22Rv1 (cell line): ENCODE measurements around the gene RALGPS1.

Experiments
- H3K27ac ChIP-seq: fragments of 450-650 bp; 2 replicates; pipeline ENCODE4 v1.5.1; 2017
- ZFX ChIP-seq: fragments of 450-650 bp; IDR thresholded peaks from 2 replicates; pipeline ENCODE4 v1.6.1; 2017; ENCODE audit warnings: antibody characterized with exemption, borderline replicate concordance
- TF ChIP-seq, protein P1 (sequence below): fragments of 450-650 bp; IDR thresholded peaks from 2 replicates; pipeline ENCODE4 v1.5.1; 2017; ENCODE audit warnings: mild to moderate bottlenecking

RALGPS1 gene

DNA sequence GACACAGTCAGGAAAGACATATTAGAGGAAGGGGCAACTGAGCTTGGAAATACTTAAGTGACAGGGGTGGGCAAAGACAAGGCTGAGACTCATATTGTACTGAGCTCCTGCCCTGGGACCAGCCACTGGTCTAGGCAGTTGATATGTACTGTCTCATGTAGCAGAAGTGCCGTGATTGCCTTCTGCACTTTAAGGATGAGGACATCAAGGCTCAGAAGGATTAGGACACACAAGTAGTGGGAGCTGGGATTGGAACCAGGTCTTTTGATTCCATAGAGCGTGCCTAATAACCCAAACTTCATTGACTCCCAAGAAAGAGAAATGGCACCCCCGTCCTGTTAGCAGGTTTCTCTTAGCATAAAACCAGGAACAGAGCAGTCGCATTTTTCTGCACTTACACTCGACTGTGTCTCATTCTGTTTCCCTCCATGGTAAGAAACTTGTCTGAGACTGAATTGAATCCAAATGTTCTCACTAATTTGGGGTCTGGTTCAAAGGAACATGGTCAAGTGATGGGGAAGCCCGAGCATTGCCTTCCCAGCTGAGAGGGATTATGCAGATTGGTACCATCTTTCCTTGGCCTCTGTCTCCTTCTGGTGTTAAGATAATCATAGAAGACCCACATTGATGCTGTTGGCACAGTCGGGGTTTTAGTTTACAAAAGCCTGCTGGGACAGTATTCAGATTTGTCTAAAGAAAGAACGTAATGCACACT is 137.5 kb downstream of the RALGPS1 start:
- H3K27ac ChIP-seq: no peak overlapping the region
- no peak for TF ChIP-seq ZFX
- TF ChIP-seq, protein P1, sequence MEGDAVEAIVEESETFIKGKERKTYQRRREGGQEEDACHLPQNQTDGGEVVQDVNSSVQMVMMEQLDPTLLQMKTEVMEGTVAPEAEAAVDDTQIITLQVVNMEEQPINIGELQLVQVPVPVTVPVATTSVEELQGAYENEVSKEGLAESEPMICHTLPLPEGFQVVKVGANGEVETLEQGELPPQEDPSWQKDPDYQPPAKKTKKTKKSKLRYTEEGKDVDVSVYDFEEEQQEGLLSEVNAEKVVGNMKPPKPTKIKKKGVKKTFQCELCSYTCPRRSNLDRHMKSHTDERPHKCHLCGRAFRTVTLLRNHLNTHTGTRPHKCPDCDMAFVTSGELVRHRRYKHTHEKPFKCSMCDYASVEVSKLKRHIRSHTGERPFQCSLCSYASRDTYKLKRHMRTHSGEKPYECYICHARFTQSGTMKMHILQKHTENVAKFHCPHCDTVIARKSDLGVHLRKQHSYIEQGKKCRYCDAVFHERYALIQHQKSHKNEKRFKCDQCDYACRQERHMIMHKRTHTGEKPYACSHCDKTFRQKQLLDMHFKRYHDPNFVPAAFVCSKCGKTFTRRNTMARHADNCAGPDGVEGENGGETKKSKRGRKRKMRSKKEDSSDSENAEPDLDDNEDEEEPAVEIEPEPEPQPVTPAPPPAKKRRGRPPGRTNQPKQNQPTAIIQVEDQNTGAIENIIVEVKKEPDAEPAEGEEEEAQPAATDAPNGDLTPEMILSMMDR: no peak

DNA sequence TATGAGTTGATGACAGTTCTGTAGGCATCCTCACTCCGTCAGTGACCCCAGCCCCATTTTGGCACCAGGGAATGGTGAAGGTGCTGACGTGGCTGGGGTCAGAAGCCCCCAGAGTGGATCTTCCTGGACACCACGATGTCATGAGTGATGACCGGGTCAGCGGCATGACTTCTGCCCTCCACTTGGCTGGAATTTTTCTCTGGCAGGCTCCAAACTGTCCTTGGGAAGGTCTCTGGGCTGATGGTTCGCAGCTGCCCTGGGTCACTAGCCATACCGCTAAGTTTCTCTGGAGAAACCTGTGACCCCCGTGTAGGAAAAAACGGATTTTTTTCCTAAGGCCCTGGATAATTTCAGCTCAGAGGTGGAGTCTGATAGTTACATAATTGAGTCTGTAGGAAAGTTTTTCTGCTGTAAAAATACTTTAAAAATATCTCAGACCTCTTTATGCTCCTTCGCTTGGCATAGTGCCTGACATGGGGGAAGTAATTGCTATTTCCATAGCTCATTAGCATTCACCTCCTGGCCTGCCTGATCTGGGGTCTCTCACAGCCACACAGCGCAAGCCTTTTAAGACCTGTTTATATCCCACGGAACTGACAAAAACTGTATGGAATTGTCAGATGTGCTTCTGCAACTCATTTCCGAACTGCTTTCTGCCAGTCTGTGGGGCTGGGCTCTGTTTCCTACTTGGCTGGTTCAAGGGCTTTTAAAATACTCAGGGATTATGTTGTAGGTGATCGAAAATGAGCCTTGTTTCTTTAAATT is 138.7 kb downstream of the RALGPS1 start:
- no peak for TF ChIP-seq ZFX
- TF ChIP-seq, protein P1: no peak
- H3K27ac ChIP-seq: no peak overlapping the region

DNA sequence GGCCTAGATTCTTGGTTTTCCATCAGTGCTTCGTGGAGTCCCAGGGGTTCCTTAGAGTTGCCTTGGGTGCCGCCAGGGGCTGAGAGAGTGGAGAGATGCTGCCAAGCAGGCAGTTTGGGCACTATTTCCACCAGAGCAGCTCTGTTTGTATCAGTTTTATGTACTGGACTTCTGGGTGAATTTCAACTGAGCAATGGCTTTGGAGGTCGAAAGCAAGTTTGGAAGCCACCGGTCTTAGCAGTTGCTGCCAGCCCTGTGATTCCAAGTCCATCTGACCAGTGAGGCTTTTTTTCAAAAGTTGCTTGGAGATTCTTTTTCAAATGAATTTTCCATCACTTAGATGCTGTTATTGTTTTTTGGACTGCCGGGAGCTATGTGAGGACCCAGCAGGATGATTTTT is 139.4 kb downstream of the RALGPS1 start:
- TF ChIP-seq ZFX: no peak
- TF ChIP-seq, protein P1: no peak
- H3K27ac ChIP-seq: no peak overlapping the region

DNA sequence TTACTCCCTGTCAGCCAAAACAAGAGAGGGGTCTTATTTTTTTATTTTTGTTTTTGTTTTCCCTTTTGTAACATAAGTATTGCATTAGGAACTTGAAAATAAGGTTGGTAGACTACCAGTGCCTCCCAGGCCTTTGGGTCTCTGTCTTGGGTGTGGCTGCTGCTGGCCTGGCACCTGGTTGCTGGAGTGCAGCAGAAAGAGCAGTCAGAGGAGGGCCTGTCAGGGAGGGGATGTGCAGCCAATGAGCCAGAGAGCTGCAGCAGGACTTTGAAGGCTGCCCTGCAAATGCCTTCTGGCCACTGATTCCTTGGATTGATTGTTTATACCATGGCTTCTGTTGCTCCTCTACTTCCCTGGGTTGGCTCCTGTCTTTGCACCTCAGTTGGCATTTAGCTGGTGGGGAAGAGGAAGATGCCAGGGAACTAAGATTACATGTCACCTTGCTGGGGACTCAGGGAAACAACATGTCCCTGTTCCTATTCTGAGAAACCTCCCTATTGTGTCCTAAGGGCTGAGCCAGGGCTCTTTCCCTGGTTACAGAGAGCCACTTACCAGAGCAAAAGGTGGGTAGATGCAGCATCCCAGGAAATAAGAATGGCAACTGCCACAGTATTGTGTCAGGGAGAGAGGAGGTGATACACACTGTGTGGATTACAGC is 141.3 kb downstream of the RALGPS1 start:
- no peak for TF ChIP-seq ZFX
- TF ChIP-seq, protein P1: no peak

DNA sequence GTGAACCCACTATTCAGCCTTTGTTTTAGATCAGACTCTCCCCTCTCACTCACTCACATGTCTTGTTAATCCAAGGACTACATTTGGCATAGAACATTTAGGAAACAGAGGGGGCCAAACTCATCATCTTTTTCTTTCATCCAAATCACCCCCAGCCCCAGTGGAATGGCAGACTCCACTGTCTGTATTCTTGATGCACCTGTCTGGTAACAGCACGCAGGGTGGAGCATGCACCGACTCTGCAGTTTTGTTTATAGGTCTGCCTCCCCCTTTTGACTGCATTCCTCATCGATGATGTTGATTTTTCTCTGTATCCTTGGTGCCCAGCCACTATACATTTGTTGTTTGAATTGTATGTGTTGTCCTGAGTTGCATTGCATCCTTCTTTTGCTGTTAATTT is 141.9 kb downstream of the RALGPS1 start:
- no peak for TF ChIP-seq ZFX
- TF ChIP-seq, protein P1: no peak
- H3K27ac ChIP-seq: no peak overlapping the region

More for the DNA sequence above, 141.3 kb downstream of the RALGPS1 start:
- H3K27ac ChIP-seq: no peak overlapping the region

DNA sequence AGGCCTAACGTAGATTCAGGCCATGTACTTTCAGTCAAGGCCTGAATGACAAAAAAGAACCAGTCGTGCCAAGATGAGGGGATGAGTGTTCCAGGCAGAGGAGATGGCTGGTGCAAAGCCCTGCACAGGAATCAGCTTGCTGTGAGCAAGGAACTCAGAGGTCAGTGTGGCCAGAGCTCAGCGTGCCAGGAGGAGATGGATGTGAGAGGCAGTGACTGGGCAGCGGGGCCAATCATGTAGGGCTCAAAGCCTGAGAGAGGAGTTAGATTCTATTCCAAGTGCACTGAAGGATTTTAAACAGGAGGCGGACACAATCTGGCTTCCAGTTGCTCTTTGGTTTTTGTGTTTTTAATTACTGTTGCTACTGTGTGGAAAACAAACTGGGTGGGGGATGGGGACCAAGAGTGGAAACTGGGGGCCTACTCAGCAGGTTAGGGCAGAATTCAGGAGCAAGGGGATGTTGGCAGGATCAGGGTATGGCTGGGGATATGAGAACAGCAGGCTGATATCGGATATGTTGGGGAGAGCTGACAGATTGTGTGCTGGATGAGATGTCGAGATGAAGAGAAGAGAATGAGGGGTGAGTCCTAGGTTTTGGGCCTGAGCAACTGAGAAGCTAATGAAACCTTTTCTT is 143.5 kb downstream of the RALGPS1 start:
- H3K27ac ChIP-seq: no peak overlapping the region
- TF ChIP-seq, protein P1: no peak
- no peak for TF ChIP-seq ZFX
